Measurements from ENCODE around the gene MAPK1.
"Not testable (repeated sequence)": the region's sequence is repeated elsewhere in the genome, so short reads cannot be mapped to it uniquely, and the experiment has no call there.

GRCh38 chr22:21716395-21717122 lies 150.9 kb downstream of the MAPK1 start:
- TF ChIP-seq EZH2 (optimal IDR thresholded peaks at IDR 0.05; ENCODE audit: low read depth, low read length); CTCF (IDR thresholded peaks at IDR 0.05; ENCODE audit: low read length): not testable (repeated sequence)

Measured in MM.1S (cell line).